Stimulated activated CD4-positive, alpha-beta T cell treated with anti-CD3 and anti-CD28 coated beads, Interleukin-12 subunit alpha, Interleukin-12 subunit beta, amount 100 ng/mL, for 48 hours (primary cell): ENCODE results near the gene PCDHGA2.
A peak's percentile ranks its signal among the peaks of the same experiment; 100 is the strongest.
"Not testable (repeated sequence)": the region's sequence is repeated elsewhere in the genome, so short reads cannot be mapped to it uniquely, and the experiment has no call there.

Source experiments
- DNase-seq, 3 donors: peaks; one replicate each; pipeline ENCODE4 v3.0.0-alpha.2; 2020; ENCODE audit warnings: low read depth in 2 of 3, low spot score in 1 of 3

The PCDHGA2 gene

GRCh38 chr5:141338538-141339306 lies at the start of gene PCDHGA2:
Gene PCDHGA2, plus strand, starts transcription at chr5:141338760.
- DNase-seq = no peak

- no peak for DNase-seq
Measured at GRCh38 chr5:141298376-141298775, 40.2 kb upstream of the PCDHGA2 start.

GRCh38 chr5:141303756-141304155 lies 34.8 kb upstream of the PCDHGA2 start, which contains the start of gene SLC25A2:
Gene SLC25A2, minus strand, starts transcription at chr5:141304049. Its CDS starts 184 bp downstream, at chr5:141303865.
- no peak for DNase-seq

- no peak for DNase-seq
Measured at GRCh38 chr5:141306630-141307029, 31.9 kb upstream of the PCDHGA2 start.

DNA sequence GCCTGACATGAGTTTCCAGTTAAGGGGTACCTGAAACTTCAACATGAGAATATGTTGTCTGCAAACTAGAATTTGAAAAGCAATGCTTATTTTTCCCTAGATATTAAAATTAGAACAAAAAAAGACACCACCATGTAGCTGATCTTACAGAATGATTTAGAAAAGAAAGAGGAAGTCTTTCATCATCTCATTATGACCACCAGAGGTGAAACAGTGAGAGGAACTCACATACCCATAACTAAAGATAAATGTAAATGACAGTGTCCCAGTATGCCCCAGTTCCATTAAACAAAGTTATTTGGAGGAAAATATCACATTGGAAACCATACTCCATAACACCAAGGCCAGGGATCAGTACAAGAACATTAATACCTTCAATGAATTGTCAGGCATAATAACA lies 24.8 kb upstream of the PCDHGA2 start:
- no peak for DNase-seq

DNA sequence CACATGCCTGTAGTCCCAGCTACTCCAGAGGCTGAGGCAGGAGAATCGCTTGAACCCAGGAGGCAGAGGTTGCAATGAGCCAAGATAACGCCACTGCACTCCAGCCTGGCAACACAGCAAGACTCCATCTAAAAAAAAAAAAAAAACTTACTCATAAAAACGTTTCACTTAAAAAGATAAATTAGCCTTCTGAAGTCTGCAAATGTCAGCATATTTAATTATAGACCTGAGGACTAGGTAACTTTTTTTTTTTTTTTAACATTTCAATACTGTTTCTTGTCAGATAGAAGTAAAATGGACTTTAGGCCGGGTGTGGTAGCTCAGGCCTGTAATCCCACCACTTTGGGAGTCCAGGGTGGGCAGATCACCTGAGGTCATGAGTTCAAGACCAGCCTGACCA lies 21.6 kb upstream of the PCDHGA2 start:
- not testable (repeated sequence) for DNase-seq

GRCh38 chr5:141319202-141319601 lies 19.4 kb upstream of the PCDHGA2 start:
- DNase-seq = no peak

DNA sequence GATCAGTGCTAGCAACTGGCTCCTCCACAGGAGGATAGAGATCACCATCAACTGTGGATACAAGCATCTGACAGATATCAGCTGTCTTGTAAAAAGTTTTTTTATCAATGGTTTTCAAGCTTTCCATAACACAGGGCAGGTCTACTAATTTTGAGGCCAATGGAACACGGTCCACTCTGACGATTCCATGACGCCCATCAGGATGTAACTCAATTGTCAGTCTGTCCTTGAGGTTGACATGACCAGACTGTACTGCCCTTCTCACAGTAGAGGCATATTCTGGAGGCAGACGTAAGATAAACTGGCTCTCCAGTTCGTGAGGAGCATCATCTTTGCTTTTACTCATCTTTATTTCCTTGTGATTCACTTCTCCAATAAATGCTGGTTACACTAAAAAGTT lies 18.9 kb upstream of the PCDHGA2 start:
- DNase-seq = no peak

- DNase-seq = peak; percentile 84 to 90 (median 86)
Measured at GRCh38 chr5:141320225-141321169, 18.1 kb upstream of the PCDHGA2 start, which contains the start of gene TAF7. Gene TAF7, minus strand, starts transcription at chr5:141320784. Its CDS starts 740 bp downstream, at chr5:141320044.

- DNase-seq = no peak
Measured at GRCh38 chr5:141322261-141322660, 16.3 kb upstream of the PCDHGA2 start.

DNA sequence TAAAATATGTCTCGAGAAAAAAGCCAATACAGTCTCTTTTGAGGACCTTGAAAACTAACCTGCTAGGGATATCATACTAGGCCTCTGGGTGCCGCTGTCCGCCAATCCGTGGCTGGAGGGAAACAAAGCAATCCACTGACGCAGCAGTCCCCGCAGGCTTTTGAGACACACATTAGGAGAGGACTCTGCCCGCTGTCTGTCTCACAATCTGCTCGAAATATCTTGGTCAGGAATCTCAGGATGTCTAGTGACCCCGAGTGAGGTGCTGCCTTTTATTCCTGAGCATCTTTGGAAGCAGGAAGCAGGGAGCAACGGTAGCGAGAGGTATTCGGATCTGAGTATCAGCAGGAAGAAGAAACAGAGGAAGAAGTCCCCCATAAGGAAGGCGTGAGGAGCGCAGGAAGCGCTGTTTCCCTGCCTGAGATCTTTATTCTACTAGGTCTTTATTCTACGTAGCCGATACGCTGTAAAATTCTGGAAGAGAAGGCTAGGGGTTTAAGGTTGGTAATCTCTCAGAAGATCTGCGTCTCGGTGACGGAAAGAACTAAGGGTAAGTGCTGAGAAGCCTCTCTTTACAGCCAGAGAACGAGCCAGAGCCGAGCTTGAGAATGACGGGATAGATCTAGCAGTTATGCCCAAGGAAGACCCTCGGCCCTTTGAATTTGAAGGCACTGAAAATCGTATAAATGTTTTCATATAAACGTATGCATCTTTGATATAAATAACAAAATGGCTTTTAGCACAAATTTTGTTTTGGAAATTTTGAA lies 12.3 kb upstream of the PCDHGA2 start:
- peak; percentile 47 to 51 (median 48) for DNase-seq

GRCh38 chr5:141328231-141328630 lies 10.3 kb upstream of the PCDHGA2 start:
- DNase-seq = no peak

DNA sequence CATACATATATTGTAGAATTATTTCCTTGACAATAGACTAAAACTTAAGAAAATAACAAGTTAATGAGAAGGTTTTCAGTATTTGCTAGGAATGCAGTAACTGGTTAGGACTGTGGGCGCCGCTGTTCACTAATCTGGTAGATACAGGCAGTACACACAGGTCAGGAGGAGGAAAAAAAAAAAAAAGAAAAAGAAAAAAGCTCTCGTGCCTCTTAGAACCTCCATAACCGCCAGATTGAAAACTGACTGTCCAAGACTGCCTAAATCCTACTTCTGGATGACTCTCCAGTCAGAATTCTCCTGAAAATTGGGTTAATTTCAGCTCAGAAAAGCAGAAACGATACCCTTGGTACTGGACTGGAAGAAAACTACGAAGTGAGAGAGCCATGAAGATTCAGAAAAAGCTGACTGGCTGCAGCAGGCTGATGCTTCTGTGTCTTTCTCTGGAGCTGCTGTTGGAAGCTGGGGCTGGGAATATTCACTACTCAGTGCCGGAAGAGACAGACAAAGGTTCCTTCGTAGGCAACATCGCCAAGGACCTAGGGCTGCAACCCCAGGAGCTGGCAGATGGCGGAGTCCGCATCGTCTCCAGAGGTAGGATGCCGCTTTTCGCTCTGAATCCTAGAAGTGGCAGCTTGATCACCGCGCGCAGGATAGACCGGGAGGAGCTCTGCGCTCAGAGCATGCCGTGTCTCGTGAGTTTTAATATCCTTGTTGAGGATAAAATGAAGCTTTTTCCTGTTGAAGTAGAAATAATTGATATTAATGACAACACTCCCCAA lies 8.1 kb upstream of the PCDHGA2 start, which contains the start of gene PCDHGA1:
Gene PCDHGA1 (plus strand): TSS at position 216 of the 782 bp plus-strand sequence.
- no peak for DNase-seq

DNA sequence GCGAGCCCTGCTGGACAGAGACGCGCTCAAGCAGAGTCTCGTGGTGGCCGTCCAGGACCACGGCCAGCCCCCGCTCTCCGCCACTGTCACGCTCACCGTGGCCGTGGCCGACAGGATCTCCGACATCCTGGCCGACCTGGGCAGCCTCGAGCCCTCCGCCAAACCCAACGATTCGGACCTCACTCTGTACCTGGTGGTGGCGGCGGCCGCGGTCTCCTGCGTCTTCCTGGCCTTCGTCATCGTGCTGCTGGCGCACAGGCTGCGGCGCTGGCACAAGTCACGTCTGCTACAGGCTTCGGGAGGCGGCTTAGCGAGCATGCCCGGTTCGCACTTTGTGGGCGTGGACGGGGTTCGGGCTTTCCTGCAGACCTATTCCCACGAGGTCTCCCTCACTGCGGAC lies 6.0 kb upstream of the PCDHGA2 start:
- not testable (repeated sequence) for DNase-seq

- DNase-seq = not testable (repeated sequence)
Measured at GRCh38 chr5:141340781-141341354, 2.3 kb downstream of the PCDHGA2 start.

- no peak for DNase-seq
Measured at GRCh38 chr5:141342773-141343172, 4.2 kb downstream of the PCDHGA2 start.

- peak in 1 of 3 donors; percentile 8 for DNase-seq
Measured at GRCh38 chr5:141343242-141343952, 4.8 kb downstream of the PCDHGA2 start, which contains the start of gene PCDHGA3. Gene PCDHGA3, plus strand, starts transcription at chr5:141343829. Its CDS starts 205 bp downstream, at chr5:141344034.

DNA sequence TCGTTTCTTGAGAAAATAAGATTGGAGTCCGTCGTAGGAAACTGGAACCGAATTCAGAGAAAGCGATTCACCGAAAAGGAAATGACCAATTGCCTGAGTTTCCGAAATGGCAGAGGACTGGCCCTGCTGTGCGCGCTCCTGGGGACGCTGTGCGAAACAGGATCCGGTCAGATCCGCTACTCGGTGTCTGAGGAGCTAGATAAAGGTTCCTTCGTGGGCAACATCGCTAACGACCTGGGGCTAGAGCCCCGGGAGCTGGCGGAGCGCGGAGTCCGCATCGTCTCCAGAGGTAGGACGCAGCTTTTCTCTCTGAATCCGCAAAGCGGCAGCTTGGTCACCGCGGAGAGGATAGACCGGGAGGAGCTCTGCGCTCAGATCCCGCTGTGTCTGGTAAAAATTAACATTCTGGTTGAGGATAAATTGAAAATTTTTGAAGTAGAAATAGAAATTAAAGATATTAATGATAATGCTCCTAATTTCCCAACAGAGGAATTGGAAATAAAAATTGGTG lies 5.4 kb downstream of the PCDHGA2 start:
- no peak for DNase-seq

- DNase-seq = no peak
Measured at GRCh38 chr5:141345327-141345726, 6.8 kb downstream of the PCDHGA2 start.
